Activated CD4-positive, CD25-positive, alpha-beta regulatory T cell (primary cell): ENCODE results near the gene NRARP.

Experiments
- DNase-seq, 4 experiments: peaks; one replicate each; lab custom pipeline; 2025; lab: John Stamatoyannopoulos, UW

The NRARP gene

GRCh38 chr9:137256856-137257255 is 45.2 kb downstream of the NRARP start:
- DNase-seq, result no peak

GRCh38 chr9:137256362-137256761 is 45.7 kb downstream of the NRARP start:
- no peak for DNase-seq

- DNase-seq, result peak in 1 of 4 experiments; percentile 42
Measured at GRCh38 chr9:137255448-137256114, 46.5 kb downstream of the NRARP start.

- peak; percentile 93 to 97 (median 95) for DNase-seq
Measured at GRCh38 chr9:137254624-137255447, 47.2 kb downstream of the NRARP start, which contains the start of gene NELFB. TSS of gene NELFB (plus strand) at chr9:137255327.

GRCh38 chr9:137253717-137254623 is 48.1 kb downstream of the NRARP start:
- DNase-seq, result no peak

GRCh38 chr9:137252555-137253506 is 49.2 kb downstream of the NRARP start:
- DNase-seq, result no peak

GRCh38 chr9:137251490-137252268 is 50.4 kb downstream of the NRARP start:
- DNase-seq, result no peak

- no peak for DNase-seq
Measured at GRCh38 chr9:137251194-137251461, 50.9 kb downstream of the NRARP start, which contains the start of gene STPG3. TSS of gene STPG3 (plus strand) at chr9:137251286. CDS start at chr9:137251287, 1 bp downstream.

- no peak for DNase-seq
Measured at GRCh38 chr9:137250329-137251193, 51.5 kb downstream of the NRARP start.
